ENCODE results near the gene AP2A2.

The AP2A2 gene

GRCh38 chr11:926341-926916, 759 bp downstream of the AP2A2 start:
- DNase-seq, result peak; percentile 34

DNA sequence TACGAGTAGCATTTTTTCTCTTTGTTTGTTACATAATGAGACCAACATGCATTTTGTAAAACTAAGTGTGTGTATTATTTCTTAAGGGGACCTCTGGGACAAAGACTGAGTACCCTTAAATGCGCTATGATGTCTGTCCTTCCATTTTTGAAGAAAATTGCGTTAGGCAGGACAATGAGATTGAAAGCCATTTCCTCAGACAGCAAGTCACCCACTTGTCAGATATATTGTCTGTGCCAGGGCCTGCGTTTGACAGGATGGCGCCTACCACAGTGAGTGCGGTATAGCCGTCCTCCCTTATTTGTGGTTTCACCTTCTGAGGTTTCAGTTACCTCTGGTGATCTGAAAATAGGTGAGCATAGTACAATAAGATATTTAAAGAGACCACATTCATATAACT, 2.2 kb downstream of the AP2A2 start:
- DNase-seq, result no peak

DNA sequence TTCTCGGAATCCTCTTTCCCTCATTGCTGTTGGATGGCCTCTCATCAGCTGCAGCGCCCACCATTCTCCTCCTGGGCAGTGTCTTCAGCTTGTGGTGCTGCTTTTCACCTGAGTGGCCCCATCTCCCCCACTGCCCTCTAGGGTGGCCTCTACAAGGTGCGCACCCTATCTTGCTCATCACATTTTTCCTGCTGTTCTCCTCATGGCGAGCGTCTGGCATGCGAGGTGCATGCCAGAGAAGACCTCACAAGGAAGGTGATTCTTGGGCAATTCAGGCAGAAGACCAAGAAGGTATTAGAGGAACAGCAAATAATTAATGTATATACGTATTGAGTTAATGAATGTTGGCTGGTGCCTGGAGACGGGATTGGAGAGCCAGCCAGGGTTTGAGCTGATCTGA, 3.1 kb downstream of the AP2A2 start:
- DNase-seq, result no peak

GRCh38 chr11:929405-929804, 3.7 kb downstream of the AP2A2 start:
- no peak for DNase-seq

GRCh38 chr11:931385-931784, 5.7 kb downstream of the AP2A2 start:
- no peak for DNase-seq

DNA sequence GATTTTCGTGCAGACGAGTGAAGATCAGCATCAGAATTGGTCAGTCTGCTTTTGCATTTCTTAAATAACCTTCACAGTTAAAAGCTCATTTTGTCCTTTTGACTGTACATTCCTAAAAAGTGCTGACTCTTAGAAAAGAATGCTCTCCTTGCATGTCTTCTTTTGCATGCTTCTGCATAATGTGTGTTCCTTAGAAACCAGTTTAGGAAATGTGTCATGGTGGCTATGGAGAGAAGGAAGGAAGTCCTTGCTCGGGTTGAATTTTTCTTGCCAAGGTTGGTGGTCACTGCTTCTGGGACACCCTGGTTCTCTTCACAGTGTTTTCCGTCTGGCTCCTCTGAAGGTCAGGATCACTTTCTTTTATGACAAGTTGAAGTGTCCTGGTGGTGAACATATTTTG, 6.8 kb downstream of the AP2A2 start:
- DNase-seq, result no peak

- no peak for DNase-seq
Observed at GRCh38 chr11:933142-933851, 7.6 kb downstream of the AP2A2 start.

DNA sequence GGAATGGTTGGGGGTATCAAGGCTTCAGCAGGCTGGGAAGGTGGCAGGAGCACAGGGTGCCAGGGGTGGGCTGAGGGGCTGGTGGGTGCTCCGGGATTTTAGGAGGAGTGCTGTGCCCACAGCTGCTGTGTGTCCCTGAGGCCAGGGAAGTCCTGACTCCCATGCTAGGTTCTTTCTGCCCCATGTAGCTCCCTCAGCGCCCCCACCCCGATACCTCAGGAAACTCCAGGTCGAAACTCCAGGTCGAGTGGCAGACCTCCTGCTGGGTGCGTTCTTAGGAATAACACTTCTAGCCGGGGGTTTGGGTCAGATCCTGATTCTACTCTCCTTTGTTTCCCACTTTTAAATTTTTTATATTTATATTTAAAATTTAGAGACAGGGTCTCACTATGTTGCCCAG, 8.3 kb downstream of the AP2A2 start:
- DNase-seq, result no peak

DNA sequence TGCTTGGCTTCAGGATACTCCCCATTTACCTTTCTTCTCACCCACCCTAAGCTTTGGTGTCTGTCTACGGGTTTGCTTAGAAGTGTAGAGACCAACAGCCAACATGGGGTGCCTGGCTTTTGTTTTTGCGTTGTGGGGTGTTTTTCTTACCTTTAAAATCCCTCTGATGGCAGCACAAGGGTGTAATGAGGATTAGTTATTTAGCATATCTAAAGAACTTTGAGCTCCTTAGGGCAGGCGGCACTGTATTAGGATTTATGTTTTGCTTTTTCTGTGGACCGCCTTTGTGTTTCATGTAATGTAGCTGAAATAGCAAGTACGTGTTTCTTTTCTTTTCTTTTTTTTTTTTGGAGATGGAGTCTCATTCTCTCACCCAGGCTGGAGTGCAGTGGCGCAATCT, 8.9 kb downstream of the AP2A2 start:
- no peak for DNase-seq

DNA sequence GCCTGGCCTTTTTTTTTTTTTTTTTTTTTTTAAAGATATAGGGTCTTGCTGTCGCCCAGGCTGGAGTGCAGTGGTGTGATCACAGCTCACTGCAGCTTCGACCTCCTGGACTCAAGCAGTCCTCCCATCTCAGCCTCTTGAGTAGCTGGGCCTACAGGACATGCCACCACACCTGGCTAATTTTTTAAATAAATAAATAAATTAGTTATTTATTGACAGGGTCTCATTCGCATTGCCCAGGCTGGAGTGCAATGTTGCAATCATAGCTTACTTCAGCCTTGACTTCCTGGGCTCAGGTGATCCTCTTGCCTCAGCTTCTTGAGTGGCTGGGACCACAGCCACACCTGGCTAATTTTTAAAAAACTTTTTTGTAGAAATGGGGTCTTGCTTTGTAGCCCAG, 10.5 kb downstream of the AP2A2 start:
- DNase-seq, result no peak

DNA sequence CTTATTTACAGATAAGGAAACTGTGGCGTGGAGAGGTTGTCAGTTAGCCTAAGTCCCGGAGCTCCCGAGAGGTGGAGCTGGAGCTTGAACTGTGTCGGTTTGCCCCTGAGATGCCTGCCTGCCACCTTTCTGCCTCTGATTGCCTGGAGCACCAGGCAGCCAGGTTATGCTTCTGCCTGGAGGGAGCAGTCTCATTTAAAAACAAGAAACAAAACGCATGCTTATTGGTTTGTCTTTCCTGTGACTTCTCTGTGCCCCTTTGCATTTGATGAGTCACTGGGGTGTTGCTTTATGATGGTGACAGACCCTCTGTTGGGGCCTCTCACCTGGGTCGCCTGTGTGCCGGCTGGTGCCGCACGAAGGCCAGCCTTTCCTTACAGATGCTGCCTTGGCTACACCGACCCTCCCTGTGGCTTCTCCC, 12.2 kb downstream of the AP2A2 start:
- DNase-seq, result no peak

- DNase-seq, result peak; percentile 85
Observed at GRCh38 chr11:940496-941135, 14.9 kb downstream of the AP2A2 start.

GRCh38 chr11:942823-943222, 17.2 kb downstream of the AP2A2 start:
- DNase-seq, result no peak

DNA sequence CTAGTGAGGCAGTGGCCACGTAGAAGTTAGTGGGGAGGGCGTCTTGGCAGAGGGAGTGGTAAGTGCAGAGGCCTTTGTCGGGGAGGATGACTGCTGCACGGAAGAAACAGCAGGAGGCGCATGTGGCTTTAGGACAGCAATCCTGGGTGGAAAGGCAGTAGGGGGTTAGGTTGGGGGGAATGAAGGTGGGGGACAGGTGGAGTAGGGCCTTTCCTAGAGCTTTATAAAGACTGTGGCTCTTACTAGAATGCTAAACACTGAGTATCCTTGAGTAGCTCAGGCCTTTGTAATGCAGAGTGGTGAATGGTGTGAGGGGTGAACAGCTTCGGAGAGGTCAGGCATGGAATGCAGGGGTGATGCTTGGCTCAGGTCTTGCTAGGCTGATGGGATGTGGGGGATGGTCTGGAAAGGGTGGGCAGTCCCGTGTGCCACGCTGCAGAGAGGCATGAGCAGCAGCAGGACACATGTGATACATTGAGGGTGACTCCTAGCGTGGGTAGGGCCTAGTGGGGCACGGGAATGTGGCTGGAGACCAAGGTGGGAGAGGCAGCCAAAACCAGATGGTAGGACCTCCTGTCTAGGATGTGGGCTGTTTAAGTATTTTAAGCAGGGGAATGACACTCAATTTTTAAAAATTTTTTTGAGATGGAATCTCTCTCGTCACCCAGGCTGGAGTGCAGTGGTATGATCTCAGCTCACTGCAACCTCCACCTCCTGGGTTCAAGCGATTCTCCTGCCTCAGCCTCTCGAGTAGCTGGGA, 19.2 kb downstream of the AP2A2 start:
- no peak for DNase-seq

DNA sequence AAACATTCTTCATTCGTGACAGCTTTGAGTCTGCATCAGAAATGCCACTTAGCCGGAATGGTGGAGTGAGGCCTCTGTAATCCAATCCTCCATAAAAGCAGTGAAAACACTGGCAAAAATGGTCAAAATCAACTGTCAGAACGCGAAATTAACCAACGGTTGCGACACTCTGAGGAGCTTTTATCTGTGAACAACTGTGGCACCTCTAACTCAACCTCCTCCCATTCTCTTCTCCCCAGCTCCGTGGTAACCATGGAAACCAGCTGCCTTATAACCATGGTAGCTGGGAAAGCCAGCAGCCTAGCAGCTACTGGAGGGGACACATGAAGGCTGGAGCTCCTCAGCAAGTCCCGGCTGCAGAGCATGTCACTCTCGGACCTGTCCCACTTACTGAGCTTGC, 20.3 kb downstream of the AP2A2 start:
- no peak for DNase-seq

GRCh38 chr11:947744-948143, 22.1 kb downstream of the AP2A2 start:
- DNase-seq, result no peak

- DNase-seq, result no peak
Observed at GRCh38 chr11:951507-951906, 25.8 kb downstream of the AP2A2 start.

DNA sequence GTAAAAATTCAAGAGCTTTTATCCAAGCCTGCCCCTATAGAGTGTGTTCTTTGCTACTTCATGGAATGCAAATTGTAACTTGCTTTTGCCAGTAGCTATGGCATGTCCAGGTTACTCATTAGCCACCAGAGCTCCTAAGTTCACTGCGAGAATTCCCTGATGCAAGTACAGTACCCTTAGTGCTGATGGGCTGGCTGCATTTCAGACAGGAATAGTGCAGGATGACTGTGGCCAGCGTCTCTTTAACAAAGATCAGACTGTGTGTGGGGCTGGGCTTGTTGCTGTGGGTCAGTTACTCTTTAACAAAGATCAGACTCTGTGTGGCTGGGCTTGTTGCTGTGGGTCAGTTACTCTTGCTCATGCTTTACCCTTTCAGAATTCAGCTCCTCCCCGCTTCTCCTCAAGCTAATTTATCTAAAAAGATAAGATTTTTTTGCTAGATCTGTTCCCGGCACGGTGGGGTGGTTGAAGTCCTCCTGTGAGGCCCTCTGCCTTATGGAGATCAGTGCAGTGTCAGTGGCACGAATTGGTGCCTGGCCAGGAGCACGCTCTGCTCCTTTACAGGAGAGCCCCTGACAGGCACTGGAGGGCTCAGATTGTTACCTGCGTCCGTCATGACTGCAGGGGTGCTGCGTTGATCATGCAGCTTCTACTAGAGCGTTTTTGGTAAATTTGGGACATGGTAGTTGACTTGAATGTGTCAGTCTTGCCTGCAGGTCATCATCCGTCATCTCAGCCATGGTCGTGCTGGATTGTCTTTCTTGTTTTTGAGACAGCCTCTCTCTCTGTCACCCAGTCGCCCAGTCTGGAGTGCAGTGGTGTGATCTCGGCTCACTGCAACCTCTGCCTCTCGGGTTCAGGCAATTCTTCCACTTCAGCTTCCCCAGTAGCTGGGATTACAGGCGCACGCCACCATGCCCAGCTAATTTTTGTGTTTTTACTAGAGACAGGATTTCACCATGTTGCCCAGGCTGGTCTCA, 27.0 kb downstream of the AP2A2 start:
- DNase-seq, result no peak

- no peak for DNase-seq
Observed at GRCh38 chr11:953512-953911, 27.8 kb downstream of the AP2A2 start.

- no peak for DNase-seq
Observed at GRCh38 chr11:954392-955153, 28.9 kb downstream of the AP2A2 start.

- no peak for DNase-seq
Observed at GRCh38 chr11:955154-956063, 29.7 kb downstream of the AP2A2 start.
